ENCODE results near the gene LMCD1.

The LMCD1 gene

GRCh38 chr3:8472549-8472948 is 29.1 kb upstream of the LMCD1 start:
- no peak overlapping the region for H3K27ac ChIP-seq
- TF ChIP-seq CTCF (conservative IDR thresholded peaks at IDR 0.05): no peak

- no peak overlapping the region for H3K27ac ChIP-seq
- TF ChIP-seq CTCF (conservative IDR thresholded peaks at IDR 0.05): no peak
These were observed 28.6 kb upstream of the LMCD1 start for GRCh38 chr3:8473029-8473428.

GRCh38 chr3:8473990-8474389 is 27.6 kb upstream of the LMCD1 start:
- TF ChIP-seq CTCF (conservative IDR thresholded peaks at IDR 0.05): no peak
- H3K27ac ChIP-seq: no peak overlapping the region

GRCh38 chr3:8474991-8475390 is 26.6 kb upstream of the LMCD1 start:
- H3K27ac ChIP-seq: no peak overlapping the region
- TF ChIP-seq CTCF (conservative IDR thresholded peaks at IDR 0.05): no peak

- H3K27ac ChIP-seq: peak overlapping the region; percentile 75
- TF ChIP-seq CTCF (conservative IDR thresholded peaks at IDR 0.05): no peak
These were observed 20.9 kb upstream of the LMCD1 start for GRCh38 chr3:8480699-8481098.

- H3K27ac ChIP-seq: peak overlapping the region; percentile 75
- no peak for TF ChIP-seq CTCF (conservative IDR thresholded peaks at IDR 0.05)
These were observed 20.2 kb upstream of the LMCD1 start for GRCh38 chr3:8481380-8481779.

- peak overlapping the region; percentile 75 for H3K27ac ChIP-seq
- TF ChIP-seq CTCF (conservative IDR thresholded peaks at IDR 0.05): no peak
These were observed 19.4 kb upstream of the LMCD1 start for GRCh38 chr3:8482263-8482662.
